OCI-LY3 (cell line): ENCODE measurements around the gene IRF2BP2.

ENCODE experiments used
- H2AFZ ChIP-seq: fragments of 200-600, 300-600 bp; shearing (Covaris generic); 2 replicates; pipeline ENCODE4 v1.6.0; 2014; ENCODE audit warnings: antibody characterized with exemption, low read depth, low read length
- H3K27ac ChIP-seq: fragments of 200-600, 300-600 bp; sonication (generic); 2 replicates; pipeline ENCODE4 v1.5.1; 2014; ENCODE audit warnings: mild to moderate bottlenecking, low read length, moderate library complexity, mixed read lengths
- H3K27me3 ChIP-seq: fragments of 200-600, 300-600 bp; sonication (generic); 2 replicates; pipeline ENCODE4 v1.6.1; 2014; ENCODE audit warnings: low read depth, low read length, mixed read lengths
- H3K36me3 ChIP-seq: fragments of 200-600, 300-600 bp; sonication (generic); replicated peaks from 2 replicates; pipeline ENCODE3; 2014; ENCODE audit warnings: low read depth, low read length, mixed read lengths
- H3K4me1 ChIP-seq: fragments of 300-600, 200-600 bp; sonication (generic); 2 replicates; pipeline ENCODE4 v1.6.1; 2014; ENCODE audit warnings: low read length, mixed read lengths
- H3K4me2 ChIP-seq: fragments of 200-600, 300-600 bp; sonication (generic); 2 replicates; pipeline ENCODE4 v1.6.1; 2014; ENCODE audit warnings: low read length, mixed read lengths
- H3K4me3 ChIP-seq: fragments of 300-600, 200-600 bp; sonication (generic); 2 replicates; pipeline ENCODE4 v1.5.1; 2014; ENCODE audit warnings: antibody characterized with exemption, mild to moderate bottlenecking, low read length, moderate library complexity
- H3K79me2 ChIP-seq: fragments of 300-600, 200-600 bp; shearing (Covaris generic); 2 replicates; pipeline ENCODE4 v1.6.1; 2014; ENCODE audit warnings: mild to moderate bottlenecking, low read length, mixed read lengths
- H3K9ac ChIP-seq: fragments of 300-600, 200-600 bp; shearing (Covaris generic); 2 replicates; pipeline ENCODE4 v1.6.0; 2014; ENCODE audit warnings: mild to moderate bottlenecking, low read length, moderate library complexity
- H3K9me3 ChIP-seq: fragments of 200-600, 300-600 bp; shearing (Covaris generic); 2 replicates; pipeline ENCODE4 v1.6.1; 2014; ENCODE audit warnings: low read length, mixed read lengths; ENCODE audit not compliant: insufficient read depth
- H4K20me1 ChIP-seq: fragments of 200-600, 300-600 bp; sonication (generic); 2 replicates; pipeline ENCODE4 v1.6.1; 2016; ENCODE audit warnings: low read length, mixed read lengths; ENCODE audit not compliant: insufficient read depth
- EZH2phosphoT487 ChIP-seq: fragments of 200-600 bp; shearing (Covaris generic); IDR thresholded peaks from 2 replicates; pipeline ENCODE4 v1.6.1; 2018; ENCODE audit warnings: antibody characterized with exemption, mixed run types, low read depth
- TF ChIP-seq, protein P1 (sequence below): fragments of 200-600, 300-600 bp; sonication (generic); IDR thresholded peaks from 2 replicates; pipeline ENCODE4 v1.5.1; 2014; ENCODE audit warnings: antibody characterized with exemption, low read length, low read depth

The IRF2BP2 gene

DNA sequence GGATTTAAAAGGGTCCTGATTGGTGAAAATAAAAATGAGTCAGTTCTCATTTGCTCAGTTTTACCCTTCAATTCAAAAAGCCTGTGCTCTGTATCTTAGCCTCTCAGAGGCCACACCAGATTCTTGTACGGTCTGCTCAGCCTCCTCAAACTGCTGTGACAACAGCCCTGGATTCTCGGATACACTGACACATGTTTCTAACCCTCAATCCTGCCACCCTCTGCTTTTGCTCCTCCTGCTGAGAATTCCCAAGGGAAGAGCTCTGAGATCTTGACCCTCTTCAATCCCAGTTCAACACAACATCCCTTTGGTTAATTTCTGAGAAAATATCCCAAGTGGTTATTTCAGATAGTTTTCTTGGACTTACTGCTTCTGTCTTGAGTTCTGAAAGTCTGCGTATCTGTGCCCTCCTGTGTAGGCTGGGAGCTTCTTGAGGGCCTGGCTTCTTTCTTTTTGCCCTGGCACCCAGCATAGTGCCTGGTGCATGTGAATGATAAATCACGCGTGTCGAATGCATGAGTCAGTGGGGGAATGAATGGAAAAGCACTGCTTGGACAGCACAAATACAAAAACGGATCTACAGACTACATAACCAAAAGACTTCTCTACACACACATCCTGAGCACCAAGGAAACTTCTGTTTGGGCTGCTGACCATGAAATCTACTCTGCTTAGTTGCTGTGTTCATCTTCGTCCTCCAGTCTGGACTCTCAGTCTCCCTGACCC, 24.5 kb downstream of the IRF2BP2 start:
- H3K9ac ChIP-seq, result no peak overlapping the region
- H3K36me3 ChIP-seq, result no peaks in the 10 kb centered on the region
- no peaks in the 10 kb centered on the region for H4K20me1 ChIP-seq
- H3K4me3 ChIP-seq, result no peak overlapping the region
- H3K27ac ChIP-seq, result no peak overlapping the region
- H3K4me1 ChIP-seq, result peaks cover 3% of the 10 kb centered on the region; the same call in 1 of the 2 replicates
- H3K27me3 ChIP-seq, result peaks cover 9% of the 10 kb centered on the region; the same call in 1 of the 2 replicates
- no peaks in the 10 kb centered on the region for H3K79me2 ChIP-seq
- no peak for TF ChIP-seq EZH2phosphoT487
- TF ChIP-seq, protein P1, sequence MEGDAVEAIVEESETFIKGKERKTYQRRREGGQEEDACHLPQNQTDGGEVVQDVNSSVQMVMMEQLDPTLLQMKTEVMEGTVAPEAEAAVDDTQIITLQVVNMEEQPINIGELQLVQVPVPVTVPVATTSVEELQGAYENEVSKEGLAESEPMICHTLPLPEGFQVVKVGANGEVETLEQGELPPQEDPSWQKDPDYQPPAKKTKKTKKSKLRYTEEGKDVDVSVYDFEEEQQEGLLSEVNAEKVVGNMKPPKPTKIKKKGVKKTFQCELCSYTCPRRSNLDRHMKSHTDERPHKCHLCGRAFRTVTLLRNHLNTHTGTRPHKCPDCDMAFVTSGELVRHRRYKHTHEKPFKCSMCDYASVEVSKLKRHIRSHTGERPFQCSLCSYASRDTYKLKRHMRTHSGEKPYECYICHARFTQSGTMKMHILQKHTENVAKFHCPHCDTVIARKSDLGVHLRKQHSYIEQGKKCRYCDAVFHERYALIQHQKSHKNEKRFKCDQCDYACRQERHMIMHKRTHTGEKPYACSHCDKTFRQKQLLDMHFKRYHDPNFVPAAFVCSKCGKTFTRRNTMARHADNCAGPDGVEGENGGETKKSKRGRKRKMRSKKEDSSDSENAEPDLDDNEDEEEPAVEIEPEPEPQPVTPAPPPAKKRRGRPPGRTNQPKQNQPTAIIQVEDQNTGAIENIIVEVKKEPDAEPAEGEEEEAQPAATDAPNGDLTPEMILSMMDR, result no peak
- no peak overlapping the region for H3K4me2 ChIP-seq
- H3K9me3 ChIP-seq, result no peaks in the 10 kb centered on the region
- H2AFZ ChIP-seq, result no peak overlapping the region

DNA sequence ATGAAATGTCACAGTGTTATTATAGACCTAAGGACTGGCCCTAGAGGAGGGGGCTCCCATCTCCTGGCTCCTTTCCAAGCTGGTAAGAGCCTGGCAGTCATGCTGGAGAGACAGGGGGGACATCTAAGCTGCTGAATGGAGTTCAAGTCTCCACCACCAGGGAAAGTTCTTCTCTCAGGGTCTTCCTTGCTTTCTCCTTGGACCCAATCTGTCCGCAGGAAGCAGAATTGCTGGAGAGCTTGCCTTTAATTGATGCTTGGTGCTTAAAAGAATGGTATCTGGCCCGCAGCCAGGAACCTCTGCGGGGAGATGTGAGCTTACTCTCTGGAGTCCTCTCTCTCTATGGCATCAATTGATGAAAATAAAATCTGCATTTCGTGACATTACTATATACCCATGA, 25.1 kb downstream of the IRF2BP2 start:
- H3K9ac ChIP-seq, result no peak overlapping the region

DNA sequence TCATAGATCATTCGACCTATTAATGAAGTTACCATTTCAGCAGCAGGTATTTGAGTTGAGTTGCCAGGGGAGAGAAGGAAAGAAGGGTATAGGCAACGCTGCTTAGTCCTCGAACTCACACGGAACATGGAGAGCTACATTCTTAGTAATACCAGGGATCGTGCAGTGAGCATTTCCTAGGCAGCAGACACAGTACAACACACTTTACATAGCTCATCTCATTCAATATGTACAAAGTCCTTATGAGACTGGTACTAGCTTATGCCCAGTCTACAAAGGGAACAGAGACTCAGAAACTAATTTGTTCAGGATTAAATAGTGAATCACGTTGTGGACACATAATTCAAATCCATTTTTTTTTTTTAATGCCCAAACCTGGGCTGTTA, 25.6 kb downstream of the IRF2BP2 start:
- TF ChIP-seq, protein P1, result no peak
- no peak for TF ChIP-seq EZH2phosphoT487
- Histone ChIP-seq H3K9ac (no peak overlapping the region), H4K20me1 (no peaks in the 10 kb centered on the region), H3K4me1 (peaks cover 6% of the 10 kb centered on the region; the same call in 1 of the 2 replicates), H3K79me2 (no peaks in the 10 kb centered on the region), H3K27me3 (peaks cover 9% of the 10 kb centered on the region; the same call in 1 of the 2 replicates), H3K4me2 (no peak overlapping the region), H3K9me3 (no peaks in the 10 kb centered on the region), H3K4me3 (no peak overlapping the region), H3K36me3 (no peaks in the 10 kb centered on the region), H2AFZ (no peak overlapping the region), H3K27ac (no peak overlapping the region)

More for the DNA sequence above, 25.1 kb downstream of the IRF2BP2 start:
- peaks cover 9% of the 10 kb centered on the region; the same call in 1 of the 2 replicates for H3K27me3 ChIP-seq
- no peaks in the 10 kb centered on the region for H3K79me2 ChIP-seq
- H3K4me3 ChIP-seq, result no peak overlapping the region
- H3K36me3 ChIP-seq, result no peaks in the 10 kb centered on the region
- no peak for TF ChIP-seq EZH2phosphoT487
- TF ChIP-seq, protein P1, result no peak
- no peak overlapping the region for H3K27ac ChIP-seq
- no peak overlapping the region for H2AFZ ChIP-seq
- H3K4me1 ChIP-seq, result peaks cover 6% of the 10 kb centered on the region; the same call in 1 of the 2 replicates
- H4K20me1 ChIP-seq, result no peaks in the 10 kb centered on the region
- no peak overlapping the region for H3K4me2 ChIP-seq
- H3K9me3 ChIP-seq, result no peaks in the 10 kb centered on the region

DNA sequence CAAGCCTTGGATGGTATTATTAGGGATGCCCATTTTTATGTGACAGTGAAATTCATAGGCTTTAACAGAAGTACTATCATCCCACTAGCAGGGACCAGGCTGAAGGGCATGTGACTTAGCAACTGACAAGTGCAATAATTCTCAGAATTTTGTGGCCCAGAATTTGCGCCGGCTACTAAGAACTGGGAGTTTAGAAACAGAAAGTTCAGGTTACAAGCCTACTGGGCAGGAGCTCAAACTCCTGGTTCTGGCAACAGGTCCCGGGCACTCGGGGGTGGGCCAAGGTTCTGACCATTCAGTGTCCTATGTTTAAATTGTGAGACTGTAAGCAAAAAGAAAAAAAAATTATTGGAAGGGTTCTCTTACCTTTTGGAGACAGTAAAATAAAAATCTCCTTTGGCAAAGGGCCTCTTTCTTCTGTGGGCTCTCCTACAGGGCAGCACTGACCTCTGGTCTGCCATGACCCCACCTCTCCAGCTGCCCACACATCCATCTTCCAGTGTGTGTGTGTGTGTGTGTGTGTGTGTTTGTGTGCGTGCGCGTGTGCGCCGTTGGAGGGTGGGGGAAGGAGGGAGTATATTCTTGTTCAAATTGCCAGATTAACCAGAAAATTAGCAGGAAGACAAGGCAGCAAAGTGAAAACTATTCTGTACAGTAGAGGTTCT, 26.1 kb downstream of the IRF2BP2 start:
- Histone ChIP-seq H4K20me1 (no peaks in the 10 kb centered on the region), H3K9me3 (no peaks in the 10 kb centered on the region), H3K4me2 (no peak overlapping the region), H3K4me3 (no peak overlapping the region), H3K27me3 (peaks cover 9% of the 10 kb centered on the region; the same call in 1 of the 2 replicates), H3K9ac (no peak overlapping the region), H3K36me3 (no peaks in the 10 kb centered on the region), H3K4me1 (peaks cover 6% of the 10 kb centered on the region; the same call in 1 of the 2 replicates), H2AFZ (no peak overlapping the region), H3K27ac (no peak overlapping the region), H3K79me2 (no peaks in the 10 kb centered on the region)
- TF ChIP-seq, protein P1, result no peak
- no peak for TF ChIP-seq EZH2phosphoT487
